ENCODE results near the gene ZNF652.

Gene ZNF652

DNA sequence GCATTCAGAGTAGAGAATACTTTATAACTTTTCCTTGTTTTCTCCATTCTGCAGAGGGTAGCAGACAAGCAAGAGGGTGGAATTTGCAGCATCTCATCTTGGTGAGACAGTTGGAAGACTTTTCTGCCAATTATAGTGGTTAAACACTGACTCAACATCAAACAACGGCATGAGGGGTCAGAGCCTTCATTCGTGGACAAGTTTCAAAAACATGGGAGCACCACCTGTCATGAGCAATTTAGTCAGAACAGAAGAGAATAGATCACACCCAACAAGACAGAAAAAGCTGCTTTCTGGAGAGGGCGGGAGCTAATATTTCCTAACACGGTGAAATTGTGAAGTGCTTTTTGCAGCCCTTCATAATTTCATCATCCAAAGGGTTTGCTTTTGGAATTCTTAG, 17.9 kb upstream of the ZNF652 start:
- H3K9ac ChIP-seq (ENCODE audit: low read depth, low read length, poor library complexity, severe bottlenecking) = no peak overlapping the region
- no peak overlapping the region for H2AFZ ChIP-seq (ENCODE audit: low read length)
- H3F3A ChIP-seq (ENCODE audit: low read depth) = no peaks in the 10 kb centered on the region
- no peaks in the 10 kb centered on the region for H3K27me3 ChIP-seq (ENCODE audit: insufficient read depth, low read length, poor library complexity, severe bottlenecking)
- H3K9me2 ChIP-seq (replicated peaks; ENCODE audit: low read depth, low read length) = no peaks in the 10 kb centered on the region
- no peaks in the 10 kb centered on the region for H3K36me3 ChIP-seq (ENCODE audit: insufficient read depth, low read length)
- TF ChIP-seq, protein P1, sequence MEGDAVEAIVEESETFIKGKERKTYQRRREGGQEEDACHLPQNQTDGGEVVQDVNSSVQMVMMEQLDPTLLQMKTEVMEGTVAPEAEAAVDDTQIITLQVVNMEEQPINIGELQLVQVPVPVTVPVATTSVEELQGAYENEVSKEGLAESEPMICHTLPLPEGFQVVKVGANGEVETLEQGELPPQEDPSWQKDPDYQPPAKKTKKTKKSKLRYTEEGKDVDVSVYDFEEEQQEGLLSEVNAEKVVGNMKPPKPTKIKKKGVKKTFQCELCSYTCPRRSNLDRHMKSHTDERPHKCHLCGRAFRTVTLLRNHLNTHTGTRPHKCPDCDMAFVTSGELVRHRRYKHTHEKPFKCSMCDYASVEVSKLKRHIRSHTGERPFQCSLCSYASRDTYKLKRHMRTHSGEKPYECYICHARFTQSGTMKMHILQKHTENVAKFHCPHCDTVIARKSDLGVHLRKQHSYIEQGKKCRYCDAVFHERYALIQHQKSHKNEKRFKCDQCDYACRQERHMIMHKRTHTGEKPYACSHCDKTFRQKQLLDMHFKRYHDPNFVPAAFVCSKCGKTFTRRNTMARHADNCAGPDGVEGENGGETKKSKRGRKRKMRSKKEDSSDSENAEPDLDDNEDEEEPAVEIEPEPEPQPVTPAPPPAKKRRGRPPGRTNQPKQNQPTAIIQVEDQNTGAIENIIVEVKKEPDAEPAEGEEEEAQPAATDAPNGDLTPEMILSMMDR (conservative IDR thresholded peaks at IDR 0.05; ENCODE audit: low read length) = no peak
- TF ChIP-seq EZH2phosphoT487 (IDR thresholded peaks at IDR 0.05; ENCODE audit: borderline replicate concordance) = no peak
- H4K20me1 ChIP-seq (ENCODE audit: insufficient read depth, low read length, poor library complexity, severe bottlenecking) = no peaks in the 10 kb centered on the region
- H3K4me2 ChIP-seq (ENCODE audit: low read depth, low read length, poor library complexity, severe bottlenecking) = no peak overlapping the region
- no peaks in the 10 kb centered on the region for H3K9me3 ChIP-seq (ENCODE audit: insufficient read depth, low read depth, low read length)
- H3K4me1 ChIP-seq (ENCODE audit: insufficient read depth, low read length, poor library complexity, severe bottlenecking) = no peaks in the 10 kb centered on the region
- H3K4me3 ChIP-seq (ENCODE audit: low read length, poor library complexity, severe bottlenecking) = no peak overlapping the region
- H3K79me2 ChIP-seq (ENCODE audit: insufficient read depth, low read length) = no peaks in the 10 kb centered on the region

DNA sequence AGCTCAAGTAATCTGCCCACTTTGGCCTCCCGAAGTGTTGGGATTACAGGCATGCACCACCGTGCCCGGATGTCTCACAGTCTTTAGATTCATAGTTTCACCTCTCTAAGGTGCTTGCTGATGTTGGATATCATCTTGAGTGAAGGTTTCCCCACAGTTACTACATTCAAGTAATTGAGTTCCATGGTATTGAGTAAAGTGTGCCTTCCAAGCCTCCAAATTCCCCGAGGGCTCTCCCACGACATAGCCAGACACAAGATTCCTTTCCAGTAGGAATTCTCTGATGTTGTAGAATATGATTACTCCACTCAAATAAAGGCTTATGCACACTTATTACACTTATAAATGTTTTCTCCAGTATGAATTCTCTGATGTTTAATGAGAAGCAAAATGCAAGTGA, 16.3 kb upstream of the ZNF652 start:
- no peaks in the 10 kb centered on the region for H3K36me3 ChIP-seq (ENCODE audit: insufficient read depth, low read length)
- no peaks in the 10 kb centered on the region for H4K20me1 ChIP-seq (ENCODE audit: insufficient read depth, low read length, poor library complexity, severe bottlenecking)
- TF ChIP-seq EZH2phosphoT487 (IDR thresholded peaks at IDR 0.05; ENCODE audit: borderline replicate concordance) = no peak
- H3K9me2 ChIP-seq (replicated peaks; ENCODE audit: low read depth, low read length) = no peaks in the 10 kb centered on the region
- no peaks in the 10 kb centered on the region for H3K9me3 ChIP-seq (ENCODE audit: insufficient read depth, low read depth, low read length)
- no peak overlapping the region for H2AFZ ChIP-seq (ENCODE audit: low read length)
- H3K4me2 ChIP-seq (ENCODE audit: low read depth, low read length, poor library complexity, severe bottlenecking) = no peak overlapping the region
- no peaks in the 10 kb centered on the region for H3K27me3 ChIP-seq (ENCODE audit: insufficient read depth, low read length, poor library complexity, severe bottlenecking)
- H3K4me1 ChIP-seq (ENCODE audit: insufficient read depth, low read length, poor library complexity, severe bottlenecking) = no peaks in the 10 kb centered on the region
- no peak overlapping the region for H3K4me3 ChIP-seq (ENCODE audit: low read length, poor library complexity, severe bottlenecking)
- H3K9ac ChIP-seq (ENCODE audit: low read depth, low read length, poor library complexity, severe bottlenecking) = no peak overlapping the region
- no peaks in the 10 kb centered on the region for H3K79me2 ChIP-seq (ENCODE audit: insufficient read depth, low read length)
- no peaks in the 10 kb centered on the region for H3F3A ChIP-seq (ENCODE audit: low read depth)

DNA sequence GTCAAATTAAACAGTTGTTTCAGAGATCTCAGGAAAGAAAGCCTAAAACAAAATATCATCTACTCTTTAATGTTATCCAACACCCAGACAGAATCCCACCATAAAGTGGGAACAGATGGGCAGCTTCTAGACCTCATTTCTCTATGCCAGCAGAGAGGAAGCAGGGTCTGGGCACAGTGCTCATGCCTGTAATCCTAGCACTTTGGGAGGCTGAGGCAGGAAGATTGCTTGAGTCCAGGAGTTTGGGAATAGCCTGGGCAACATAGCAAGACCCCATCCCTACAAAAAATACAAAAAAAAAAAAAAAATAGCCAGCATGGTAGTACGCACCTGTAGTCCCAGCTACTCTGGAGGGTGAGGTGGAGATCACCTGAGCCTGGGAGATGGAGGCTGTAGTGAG, 13.5 kb upstream of the ZNF652 start:
- Histone ChIP-seq H3K4me3 (ENCODE audit: low read length, poor library complexity, severe bottlenecking) (no peak overlapping the region), H3K4me1 (ENCODE audit: insufficient read depth, low read length, poor library complexity, severe bottlenecking) (no peaks in the 10 kb centered on the region), H3K36me3 (ENCODE audit: insufficient read depth, low read length) (no peaks in the 10 kb centered on the region), H3F3A (ENCODE audit: low read depth) (no peaks in the 10 kb centered on the region), H3K79me2 (ENCODE audit: insufficient read depth, low read length) (no peaks in the 10 kb centered on the region), H3K27me3 (ENCODE audit: insufficient read depth, low read length, poor library complexity, severe bottlenecking) (no peaks in the 10 kb centered on the region), H3K9me2 (replicated peaks; ENCODE audit: low read depth, low read length) (no peaks in the 10 kb centered on the region), H4K20me1 (ENCODE audit: insufficient read depth, low read length, poor library complexity, severe bottlenecking) (no peaks in the 10 kb centered on the region), H2AFZ (ENCODE audit: low read length) (no peak overlapping the region), H3K4me2 (ENCODE audit: low read depth, low read length, poor library complexity, severe bottlenecking) (no peak overlapping the region), H3K9me3 (ENCODE audit: insufficient read depth, low read depth, low read length) (no peaks in the 10 kb centered on the region), H3K9ac (ENCODE audit: low read depth, low read length, poor library complexity, severe bottlenecking) (no peak overlapping the region)
- TF ChIP-seq, protein P1 (conservative IDR thresholded peaks at IDR 0.05; ENCODE audit: low read length) = no peak
- TF ChIP-seq EZH2phosphoT487 (IDR thresholded peaks at IDR 0.05; ENCODE audit: borderline replicate concordance) = no peak

DNA sequence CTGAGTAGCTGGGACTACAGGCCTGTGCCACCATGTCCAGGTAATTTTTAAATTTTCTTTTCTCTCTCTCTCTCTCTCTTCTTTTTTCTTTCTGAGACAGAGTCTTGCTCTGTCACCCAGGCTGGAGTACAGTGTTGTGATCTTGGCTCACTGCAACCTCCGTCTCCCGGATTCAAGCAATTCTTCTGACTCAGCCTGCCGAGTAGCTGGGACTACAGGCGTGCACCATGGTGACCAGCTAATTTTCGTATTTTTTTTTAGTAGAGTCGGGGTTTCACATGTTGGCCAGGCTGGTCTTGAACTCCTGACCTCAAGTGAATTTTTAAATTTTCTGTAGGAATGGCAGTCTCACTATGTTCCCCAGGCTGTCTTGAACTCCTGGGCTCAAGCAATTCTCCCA, 11.1 kb upstream of the ZNF652 start:
- Histone ChIP-seq H3K36me3 (ENCODE audit: insufficient read depth, low read length) (no peaks in the 10 kb centered on the region), H3K4me1 (ENCODE audit: insufficient read depth, low read length, poor library complexity, severe bottlenecking) (no peaks in the 10 kb centered on the region), H3K27me3 (ENCODE audit: insufficient read depth, low read length, poor library complexity, severe bottlenecking) (no peaks in the 10 kb centered on the region), H3K9ac (ENCODE audit: low read depth, low read length, poor library complexity, severe bottlenecking) (no peak overlapping the region), H3K4me3 (ENCODE audit: low read length, poor library complexity, severe bottlenecking) (no peak overlapping the region), H3K79me2 (ENCODE audit: insufficient read depth, low read length) (no peaks in the 10 kb centered on the region), H3K9me3 (ENCODE audit: insufficient read depth, low read depth, low read length) (no peaks in the 10 kb centered on the region), H3K9me2 (replicated peaks; ENCODE audit: low read depth, low read length) (no peaks in the 10 kb centered on the region), H2AFZ (ENCODE audit: low read length) (no peak overlapping the region), H3K4me2 (ENCODE audit: low read depth, low read length, poor library complexity, severe bottlenecking) (no peak overlapping the region), H4K20me1 (ENCODE audit: insufficient read depth, low read length, poor library complexity, severe bottlenecking) (no peaks in the 10 kb centered on the region), H3F3A (ENCODE audit: low read depth) (no peaks in the 10 kb centered on the region)
- TF ChIP-seq EZH2phosphoT487 (IDR thresholded peaks at IDR 0.05; ENCODE audit: borderline replicate concordance) = no peak
- TF ChIP-seq, protein P1 (conservative IDR thresholded peaks at IDR 0.05; ENCODE audit: low read length) = no peak

Measured in Loucy (cell line).